AG10803 (cell line): ENCODE results near the gene PPM1A.

Experiments
- DNase-seq: peaks from one replicate; pipeline ENCODE4 v3.0.0; 2010; ENCODE audit warnings: low read depth
- H3K4me3 ChIP-seq: 2 replicates; pipeline ENCODE4 v1.5.1; 2011; ENCODE audit warnings: mild to moderate bottlenecking, low read length, control low read depth
- TF ChIP-seq, protein P1 (sequence below): conservative IDR thresholded peaks from 2 replicates; pipeline ENCODE4 v1.5.1; 2011; ENCODE audit warnings: mild to moderate bottlenecking, low read length, control low read depth, inconsistent platforms

PPM1A gene

DNA sequence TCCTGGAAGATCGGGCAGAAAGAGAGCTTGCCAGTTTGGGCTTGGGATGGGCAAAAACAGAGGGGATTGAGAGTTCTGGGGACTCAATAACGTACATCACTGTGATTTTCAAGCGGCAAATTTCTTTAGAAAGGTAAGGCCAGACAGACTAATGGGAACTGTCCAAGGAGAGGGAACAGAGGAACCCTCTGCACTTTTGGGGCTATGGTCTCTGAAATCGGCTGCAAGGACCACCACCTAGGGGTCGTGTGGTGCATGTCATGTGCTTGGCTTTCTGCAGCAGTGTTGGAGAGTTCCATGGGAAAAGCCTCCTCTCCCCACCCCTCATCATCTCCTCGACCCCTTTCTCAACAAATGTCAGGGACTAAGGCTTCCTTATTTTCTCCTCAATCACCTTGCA lies 79.6 kb downstream of the PPM1A start:
- TF ChIP-seq, protein P1, sequence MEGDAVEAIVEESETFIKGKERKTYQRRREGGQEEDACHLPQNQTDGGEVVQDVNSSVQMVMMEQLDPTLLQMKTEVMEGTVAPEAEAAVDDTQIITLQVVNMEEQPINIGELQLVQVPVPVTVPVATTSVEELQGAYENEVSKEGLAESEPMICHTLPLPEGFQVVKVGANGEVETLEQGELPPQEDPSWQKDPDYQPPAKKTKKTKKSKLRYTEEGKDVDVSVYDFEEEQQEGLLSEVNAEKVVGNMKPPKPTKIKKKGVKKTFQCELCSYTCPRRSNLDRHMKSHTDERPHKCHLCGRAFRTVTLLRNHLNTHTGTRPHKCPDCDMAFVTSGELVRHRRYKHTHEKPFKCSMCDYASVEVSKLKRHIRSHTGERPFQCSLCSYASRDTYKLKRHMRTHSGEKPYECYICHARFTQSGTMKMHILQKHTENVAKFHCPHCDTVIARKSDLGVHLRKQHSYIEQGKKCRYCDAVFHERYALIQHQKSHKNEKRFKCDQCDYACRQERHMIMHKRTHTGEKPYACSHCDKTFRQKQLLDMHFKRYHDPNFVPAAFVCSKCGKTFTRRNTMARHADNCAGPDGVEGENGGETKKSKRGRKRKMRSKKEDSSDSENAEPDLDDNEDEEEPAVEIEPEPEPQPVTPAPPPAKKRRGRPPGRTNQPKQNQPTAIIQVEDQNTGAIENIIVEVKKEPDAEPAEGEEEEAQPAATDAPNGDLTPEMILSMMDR, result no peak
- H3K4me3 ChIP-seq, result no peak overlapping the region

DNA sequence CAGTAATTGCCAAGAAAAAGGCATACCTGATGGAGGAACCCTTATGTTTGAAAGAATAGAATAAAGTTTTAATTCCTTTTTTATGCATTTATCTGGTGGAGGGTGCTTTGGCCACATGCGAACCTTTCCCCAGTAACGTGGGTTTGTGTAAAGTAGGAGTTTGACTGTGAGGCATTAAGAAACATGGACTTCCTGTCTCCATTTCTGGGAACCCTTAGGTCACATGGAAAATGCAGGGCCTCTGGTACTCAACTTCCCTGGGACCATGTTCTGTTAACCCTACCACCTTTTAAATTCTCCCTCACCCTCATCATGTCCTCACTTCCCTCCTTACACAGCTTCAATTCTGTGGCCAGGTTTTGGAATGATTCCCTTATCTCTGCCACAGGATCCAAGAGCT lies 80.3 kb downstream of the PPM1A start:
- no peak for DNase-seq

More for the DNA sequence above, 79.6 kb downstream of the PPM1A start:
- DNase-seq, result no peak

DNA sequence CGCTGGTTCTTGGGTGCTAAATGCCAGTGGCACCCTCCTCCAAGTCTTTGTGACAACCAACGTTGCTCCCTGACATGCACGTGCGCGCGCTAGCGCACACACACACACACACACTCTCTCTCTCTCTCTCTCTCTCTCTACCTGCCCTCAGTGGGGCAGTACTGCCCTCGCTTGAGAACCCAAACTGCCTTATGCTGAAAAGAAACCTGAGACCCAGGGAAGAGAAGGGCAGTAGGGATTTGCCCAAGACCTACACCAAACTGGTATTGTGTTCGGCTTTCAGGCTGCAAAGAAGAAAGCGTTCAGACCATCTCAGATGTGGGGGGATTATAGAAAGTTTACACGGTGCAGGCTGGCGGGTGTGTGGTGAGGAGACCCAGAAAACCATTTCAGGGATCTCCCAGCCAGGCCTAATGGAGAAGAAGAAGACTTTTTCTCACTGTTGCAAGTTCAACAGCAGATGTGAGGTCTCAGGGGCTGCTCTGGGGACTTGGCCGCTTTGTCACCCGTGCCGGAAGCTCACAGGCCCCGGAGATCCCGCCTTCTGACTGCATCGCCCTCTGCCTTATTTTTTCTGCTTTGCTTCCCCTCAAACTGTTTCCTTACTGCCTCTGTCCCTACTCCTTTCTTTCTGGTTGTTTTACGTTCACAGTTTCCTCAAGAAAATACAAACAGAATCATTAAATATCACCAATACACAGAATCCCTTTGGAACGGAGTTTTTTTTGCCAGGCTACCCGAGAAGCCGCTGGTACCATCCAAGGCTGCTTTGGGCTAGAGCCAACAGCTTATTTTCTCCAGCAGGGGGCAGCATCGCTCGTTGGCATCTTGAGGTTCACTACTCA lies 82.4 kb downstream of the PPM1A start:
- TF ChIP-seq, protein P1, result peak; percentile 61
- peak overlapping the region; percentile 36 for H3K4me3 ChIP-seq
- peak; percentile 9 for DNase-seq

More for the DNA sequence above, 80.3 kb downstream of the PPM1A start:
- no peak overlapping the region for H3K4me3 ChIP-seq
- TF ChIP-seq, protein P1, result no peak

DNA sequence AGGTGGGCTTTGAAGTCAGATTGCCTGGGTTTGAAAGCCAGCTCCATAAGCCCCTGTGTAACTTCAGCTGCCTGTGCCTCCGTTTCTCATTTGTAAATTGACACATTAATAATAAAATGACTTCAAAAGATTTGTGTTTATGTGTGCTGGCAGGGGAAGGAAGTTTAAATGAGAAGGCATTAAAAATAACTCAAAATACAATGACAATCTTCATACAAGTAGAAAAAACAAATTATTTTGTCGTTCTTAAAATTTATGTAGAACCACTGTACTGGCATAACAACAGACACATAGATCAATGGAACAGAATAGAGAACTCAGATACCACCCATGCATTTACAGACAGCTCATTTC lies 83.0 kb downstream of the PPM1A start:
- H3K4me3 ChIP-seq, result no peak overlapping the region

DNA sequence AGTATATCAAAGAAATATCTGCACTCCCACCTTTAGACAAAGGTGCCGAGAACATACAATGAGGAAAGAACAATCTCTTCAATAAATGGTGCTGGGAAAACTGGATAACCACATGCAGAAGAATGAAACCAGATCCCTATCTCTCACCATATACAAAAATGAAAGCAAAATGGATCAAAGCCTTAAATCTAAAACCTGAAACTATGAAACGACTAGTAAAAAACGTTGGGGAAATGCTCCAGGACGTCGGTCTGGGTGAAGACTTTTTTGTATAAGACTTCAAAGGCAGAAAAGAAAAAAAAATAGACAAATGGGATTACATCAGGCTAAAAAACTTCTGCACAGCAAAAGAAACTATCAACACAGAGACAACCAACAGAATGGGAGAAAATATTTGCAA lies 83.8 kb downstream of the PPM1A start:
- TF ChIP-seq, protein P1, result no peak
- DNase-seq, result no peak
- H3K4me3 ChIP-seq, result no peak overlapping the region

More for the DNA sequence above, 83.0 kb downstream of the PPM1A start:
- DNase-seq, result no peak
- TF ChIP-seq, protein P1, result no peak

DNA sequence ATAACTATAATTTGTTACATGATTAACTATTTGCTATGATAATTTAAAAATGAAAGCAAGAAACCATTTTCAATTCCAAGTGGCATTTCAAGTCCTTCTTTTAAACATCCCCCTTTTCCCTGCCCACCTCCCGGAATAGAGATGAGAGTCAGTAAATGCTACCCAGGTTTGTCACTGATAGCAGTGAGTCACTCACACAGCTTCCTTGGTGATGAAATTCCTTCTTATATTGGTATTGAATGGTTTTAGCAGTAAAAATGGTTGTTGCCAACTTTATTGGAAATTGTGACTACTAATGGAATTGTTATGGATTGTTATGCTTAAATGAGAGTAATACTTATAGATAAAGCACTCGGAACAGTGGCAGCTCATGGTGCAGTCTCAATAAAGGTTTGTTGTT lies 90.5 kb downstream of the PPM1A start:
- H3K4me3 ChIP-seq, result no peak overlapping the region
- DNase-seq, result no peak
- TF ChIP-seq, protein P1, result no peak

DNA sequence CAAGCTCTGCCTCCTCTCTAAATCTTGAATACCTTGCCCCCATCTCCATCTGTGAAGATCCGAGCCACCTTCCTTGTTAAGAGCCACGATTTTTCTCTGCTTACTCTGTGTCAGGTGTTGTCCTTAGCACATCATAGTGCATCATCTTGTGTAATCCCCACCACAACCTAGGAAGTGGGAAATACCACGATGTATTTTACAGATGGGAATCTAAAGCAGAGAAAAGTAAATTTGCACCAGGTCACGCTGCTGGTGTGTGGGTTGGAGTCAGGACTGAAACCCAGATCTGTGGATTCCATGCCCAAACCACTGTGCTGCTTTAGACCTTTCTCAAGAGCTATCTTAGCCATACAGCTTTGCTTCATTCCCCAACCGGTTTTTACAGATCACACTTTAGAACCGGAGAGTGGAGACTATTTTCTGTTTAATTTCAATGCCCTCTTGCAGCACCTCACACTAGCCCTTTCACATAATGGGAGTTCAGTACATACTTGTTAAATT lies 94.6 kb downstream of the PPM1A start:
- TF ChIP-seq, protein P1, result no peak
- H3K4me3 ChIP-seq, result no peak overlapping the region

More for the DNA sequence above, 94.6 kb downstream of the PPM1A start:
- no peak for DNase-seq
